KMS-11 (cell line): Measurements from ENCODE around the gene UQCC2.

Experiments
- H2AFZ ChIP-seq: fragments of 200-600 bp; sonication (generic); 2 replicates; pipeline ENCODE4 v1.6.1; 2016; ENCODE audit warnings: antibody characterized with exemption, mixed run types, low read depth
- H3K27ac ChIP-seq: fragments of 200-600 bp; sonication (generic); 2 replicates; pipeline ENCODE4 v1.6.1; 2016; ENCODE audit warnings: mild to moderate bottlenecking, mixed run types
- H3K27me3 ChIP-seq: fragments of 200-600 bp; sonication (generic); 2 replicates; pipeline ENCODE4 v1.6.1; 2017; ENCODE audit warnings: mild to moderate bottlenecking, low read depth, mixed run types, moderate library complexity; ENCODE audit not compliant: insufficient read depth
- H3K36me3 ChIP-seq: fragments of 200-600 bp; sonication (generic); 2 replicates; pipeline ENCODE4 v1.6.1; 2017; ENCODE audit warnings: mild to moderate bottlenecking, mixed run types; ENCODE audit not compliant: insufficient read depth
- H3K4me1 ChIP-seq: fragments of 200-600 bp; sonication (generic); 2 replicates; pipeline ENCODE4 v1.6.1; 2016; ENCODE audit warnings: mild to moderate bottlenecking, low read depth, mixed run types; ENCODE audit not compliant: poor library complexity, severe bottlenecking
- H3K4me2 ChIP-seq: fragments of 200-600 bp; sonication (generic); 2 replicates; pipeline ENCODE4 v1.7.0; 2016; ENCODE audit warnings: mild to moderate bottlenecking, mixed run types
- H3K4me3 ChIP-seq: fragments of 200-600 bp; sonication (generic); IDR thresholded peaks from 2 replicates; pipeline ENCODE4 v1.6.1; 2017; ENCODE audit warnings: low read depth, low read length, mixed read lengths; ENCODE audit not compliant: insufficient read depth
- H3K79me2 ChIP-seq: fragments of 200-600 bp; sonication (generic); 2 replicates; pipeline ENCODE4 v1.6.1; 2016; ENCODE audit warnings: low read depth, mixed run types; ENCODE audit not compliant: insufficient read depth
- H3K9ac ChIP-seq: fragments of 200-600 bp; sonication (generic); 2 replicates; pipeline ENCODE4 v1.6.1; 2016; ENCODE audit warnings: mild to moderate bottlenecking, mixed run types
- H4K20me1 ChIP-seq: fragments of 200-600 bp; sonication (generic); 2 replicates; pipeline ENCODE4 v1.6.1; 2016; ENCODE audit warnings: mild to moderate bottlenecking, mixed run types; ENCODE audit not compliant: insufficient read depth
- CTCF ChIP-seq: fragments of 200-600 bp; sonication (generic); conservative IDR thresholded peaks from 2 replicates; pipeline ENCODE4 v1.6.1; 2017; ENCODE audit warnings: low read depth, mild to moderate bottlenecking, antibody characterized with exemption, low read length, moderate library complexity, mixed read lengths

UQCC2 gene

GRCh38 chr6:33752646-33753015 is 41.1 kb upstream of the UQCC2 start:
- no peak overlapping the region for H2AFZ ChIP-seq

GRCh38 chr6:33751771-33752645 is 40.5 kb upstream of the UQCC2 start:
- Histone ChIP-seq H3K27ac (no peak overlapping the region), H2AFZ (no peak overlapping the region), H3K4me2 (no peak overlapping the region), H3K27me3 (peaks cover 49% of the 10 kb centered on the region; the same call in 1 of the 2 replicates), H4K20me1 (no peaks in the 10 kb centered on the region), H3K4me1 (no peaks in the 10 kb centered on the region), H3K4me3 (no peak overlapping the region), H3K9ac (no peak overlapping the region), H3K36me3 (no peaks in the 10 kb centered on the region), H3K79me2 (no peaks in the 10 kb centered on the region)
- no peak for TF ChIP-seq CTCF

More at GRCh38 chr6:33752646-33753015, 41.1 kb upstream of the UQCC2 start:
- Histone ChIP-seq H3K4me2 (no peak overlapping the region), H3K4me1 (no peaks in the 10 kb centered on the region), H3K4me3 (no peak overlapping the region), H3K79me2 (no peaks in the 10 kb centered on the region), H3K36me3 (no peaks in the 10 kb centered on the region), H3K27ac (no peak overlapping the region), H3K9ac (no peak overlapping the region), H4K20me1 (no peaks in the 10 kb centered on the region), H3K27me3 (peaks cover 48% of the 10 kb centered on the region; the same call in 1 of the 2 replicates)
- no peak for TF ChIP-seq CTCF

GRCh38 chr6:33750244-33750991 is 38.9 kb upstream of the UQCC2 start:
- H3K9ac ChIP-seq: no peak overlapping the region
- no peak overlapping the region for H3K27ac ChIP-seq
- H3K36me3 ChIP-seq: no peaks in the 10 kb centered on the region
- no peak overlapping the region for H2AFZ ChIP-seq
- no peaks in the 10 kb centered on the region for H3K79me2 ChIP-seq
- H3K4me2 ChIP-seq: no peak overlapping the region
- TF ChIP-seq CTCF: no peak
- H3K4me3 ChIP-seq: no peak overlapping the region
- H3K4me1 ChIP-seq: no peaks in the 10 kb centered on the region
- H4K20me1 ChIP-seq: no peaks in the 10 kb centered on the region
- peaks cover 43% of the 10 kb centered on the region; the same call in 1 of the 2 replicates for H3K27me3 ChIP-seq

GRCh38 chr6:33749401-33749800 is 37.9 kb upstream of the UQCC2 start:
- Histone ChIP-seq H3K9ac (no peak overlapping the region), H3K36me3 (no peaks in the 10 kb centered on the region), H2AFZ (no peak overlapping the region), H4K20me1 (no peaks in the 10 kb centered on the region), H3K27me3 (peaks cover 41% of the 10 kb centered on the region; the same call in 1 of the 2 replicates), H3K27ac (no peak overlapping the region), H3K4me2 (no peak overlapping the region), H3K4me1 (peaks cover 3% of the 10 kb centered on the region), H3K4me3 (no peak overlapping the region), H3K79me2 (no peaks in the 10 kb centered on the region)
- no peak for TF ChIP-seq CTCF
